Right lobe of liver (tissue), 6 donors: ENCODE measurements around the gene SLC25A42. TPM values are rescaled to one million over a fixed set of nuclear protein-coding genes. Genes with fewer than 3 reads are reported as not detected.
A peak's percentile ranks its signal among the peaks of the same experiment; 100 is the strongest.

Source experiments
- ATAC-seq, 4 donors: fragments of 200-7000 bp; cut with Tn5 transposase; one replicate each; pipeline ENCODE4 v1.9.1; 2020; ENCODE audit warnings: mild to moderate bottlenecking in 4 of 4, moderate library complexity in 4 of 4
- DNase-seq, 3 donors: peaks; one replicate each; pipeline ENCODE4 v3.0.0-alpha.2; 2020
- H3K27ac ChIP-seq, 3 donors: fragments of 200-600 bp; one replicate each; pipeline ENCODE4 v1.8.0; 2022
- H3K27me3 ChIP-seq, 2 donors: fragments of 200-600 bp; one replicate each; pipeline ENCODE4 v1.8.0; 2022
- H3K36me3 ChIP-seq, 4 donors: fragments of 200-600 bp; sonication (generic) in 1 of 4; one replicate each; pipeline versions ENCODE4 v1.5.1 to v1.8.0; 2017 to 2022; ENCODE audit warnings: control low read depth in 1 of 4
- H3K4me1 ChIP-seq, 4 donors: fragments of 200-600 bp; sonication (generic) in 1 of 4; one replicate each; pipeline versions ENCODE4 v1.5.1 to v1.8.0; 2017 to 2022; ENCODE audit warnings: control low read depth in 1 of 4
- H3K4me3 ChIP-seq, 3 donors: fragments of 200-600 bp; one replicate each; pipeline ENCODE4 v1.8.0; 2022
- H3K9me3 ChIP-seq, 4 donors: fragments of 200-600 bp; sonication (generic) in 1 of 4; one replicate each; pipeline versions ENCODE4 v1.5.1 to v1.8.0; 2017 to 2022; ENCODE audit warnings: control low read depth in 1 of 4
- CTCF ChIP-seq, 4 donors: fragments of 200-600 bp in 3 of 4; fragments of 450-650 bp in 1 of 4; IDR thresholded peaks; one replicate each; pipeline versions ENCODE4 v1.5.1 to v1.8.0; 2016 to 2022; ENCODE audit warnings: antibody characterized with exemption in 4 of 4, mild to moderate bottlenecking in 2 of 4
- POLR2A ChIP-seq: fragments of 450-650 bp; IDR thresholded peaks from one replicate; pipeline ENCODE4 v1.6.1; 2017; ENCODE audit warnings: antibody characterized with exemption, mild to moderate bottlenecking
- WGBS: methylation state at CpG from one replicate; pipeline ENCODE4 v1.1.6; 2018; ENCODE audit warnings: low coverage, low lambda C conversion rate; ENCODE audit not compliant: insufficient coverage; ENCODE audit errors: missing lambda C conversion rate; 5-methylcytosine and 5-hydroxymethylcytosine counted together
- intact Hi-C, 2 donors: fragments of 100-400 bp; cut with DNase I; formaldehyde crosslinking; loops; one replicate each; pipeline versions ENCODE4 v1.11.2 to v1.14.1; 2022
- total RNA-seq, 6 experiments: library from RNA; depleted of rRNA in 2 of 6; stranded (reverse); fragments of >200 nt in 2 of 6; fragmentation: NEBNext Ultra II Directional in 3 of 6; extraction: Animal tissue kit (Norgen Biotek cat#: 25700) in 3 of 6; gene quantifications; one replicate each; pipeline versions ENCODE4 v1.1.0 to v1.2.4, GENCODE V29; 2016 to 2023
- donor health status: DM: no; HTN: yes; CAD: no.
- donor health status: DM: no; HTN: no; CAD: no.
- donor health status: DM: no; HTN: no; CAD: no.
- donor health status: DM: no; HTN: yes; CAD: no.
- donor health status: DM: no; HTN: yes; CAD: no.

The SLC25A42 gene
- total RNA-seq, 6 experiments from 2014 or later = 20.7 to 80.7 (median 69.7) TPM

- peak; percentile 71 to 80 (median 75) for ATAC-seq
- H3K4me1 ChIP-seq = peaks cover 0 to 19% (median 6%) of the 10 kb centered on the region in 4 donors
- WGBS = 70% methylated on average over 6 of the region's 20 CpGs
- no peaks in the 10 kb centered on the region for H3K27me3 ChIP-seq
- intact Hi-C loops = loop anchor here (10.0 kb wide), 1 partner anchor 63 kb away; no protein-coding TSS in a partner anchor
- peak; percentile 89 to 97 (median 95) for DNase-seq
- peak overlapping the region in 2 of 3 donors; percentile 44 to 60 for H3K4me3 ChIP-seq
- H3K27ac ChIP-seq = peak overlapping the region; percentile 63 to 97 (median 81)
- TF ChIP-seq CTCF (IDR thresholded peaks at IDR 0.05) (peak in 2 of 4 donors; percentile 6 to 9), POLR2A (peak; percentile 70)
- peaks cover 0 to 15% (median 5%) of the 10 kb centered on the region in 4 donors for H3K36me3 ChIP-seq
- no peaks in the 10 kb centered on the region for H3K9me3 ChIP-seq
These were observed 12.1 kb upstream of the SLC25A42 start for GRCh38 chr19:19051478-19052213.

DNA sequence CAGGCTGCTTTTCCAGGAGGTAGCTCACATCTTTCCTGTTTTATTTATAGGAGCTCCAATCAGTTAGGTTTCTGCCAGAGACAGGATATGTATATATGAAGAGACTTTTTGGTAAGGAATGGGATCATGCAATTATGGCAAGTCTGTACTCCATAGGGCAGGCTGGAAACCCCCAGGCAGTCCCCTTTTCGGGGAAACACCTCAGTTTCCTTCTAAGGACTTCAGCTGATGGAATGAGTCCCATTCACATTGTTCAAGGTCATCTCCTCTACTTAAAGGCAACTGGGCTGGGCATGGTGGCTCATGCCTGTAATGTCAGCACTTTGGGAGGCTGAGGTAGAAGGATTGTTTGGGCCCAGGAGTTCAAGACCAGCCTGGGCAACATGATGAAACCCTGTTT is 10.9 kb upstream of the SLC25A42 start:
- Histone ChIP-seq H3K4me1 (peaks cover 0 to 32% (median 7%) of the 10 kb centered on the region in 4 donors), H3K4me3 (peak overlapping the region; percentile 27 to 60 (median 44)), H3K27ac (peak overlapping the region in 2 of 3 donors; percentile 81 to 97), H3K27me3 (no peaks in the 10 kb centered on the region), H3K36me3 (peaks cover 0 to 15% (median 7%) of the 10 kb centered on the region in 4 donors), H3K9me3 (no peaks in the 10 kb centered on the region)
- WGBS = 38% methylated on average over 1 of the region's 1 CpG
- ATAC-seq (no peak), DNase-seq (no peak)
- intact Hi-C loops = loop anchor here (10.0 kb wide), 1 partner anchor 62 kb away; no protein-coding TSS in a partner anchor
- no peak for TF ChIP-seq CTCF (IDR thresholded peaks at IDR 0.05)
- TF ChIP-seq POLR2A = no peak

- peak; percentile 83 to 86 (median 86) for DNase-seq
- WGBS = 60% methylated on average over 6 of the region's 25 CpGs
- peaks cover 0 to 15% (median 7%) of the 10 kb centered on the region in 4 donors for H3K36me3 ChIP-seq
- H3K4me1 ChIP-seq = peaks cover 0 to 37% (median 7%) of the 10 kb centered on the region in 4 donors
- H3K27me3 ChIP-seq = no peaks in the 10 kb centered on the region
- TF ChIP-seq POLR2A = peak; percentile 47
- TF ChIP-seq CTCF (IDR thresholded peaks at IDR 0.05) = peak; percentile 75 to 86 (median 84)
- peak overlapping the region in 2 of 3 donors; percentile 44 to 60 for H3K4me3 ChIP-seq
- intact Hi-C loops = loop anchor here (10.0 kb wide), 1 partner anchor 61 kb away; no protein-coding TSS in a partner anchor
- ATAC-seq = peak; percentile 72 to 79 (median 76)
- H3K27ac ChIP-seq = peak overlapping the region in 2 of 3 donors; percentile 81 to 97
- H3K9me3 ChIP-seq = no peaks in the 10 kb centered on the region
These were observed 10.1 kb upstream of the SLC25A42 start for GRCh38 chr19:19053508-19054314.

DNA sequence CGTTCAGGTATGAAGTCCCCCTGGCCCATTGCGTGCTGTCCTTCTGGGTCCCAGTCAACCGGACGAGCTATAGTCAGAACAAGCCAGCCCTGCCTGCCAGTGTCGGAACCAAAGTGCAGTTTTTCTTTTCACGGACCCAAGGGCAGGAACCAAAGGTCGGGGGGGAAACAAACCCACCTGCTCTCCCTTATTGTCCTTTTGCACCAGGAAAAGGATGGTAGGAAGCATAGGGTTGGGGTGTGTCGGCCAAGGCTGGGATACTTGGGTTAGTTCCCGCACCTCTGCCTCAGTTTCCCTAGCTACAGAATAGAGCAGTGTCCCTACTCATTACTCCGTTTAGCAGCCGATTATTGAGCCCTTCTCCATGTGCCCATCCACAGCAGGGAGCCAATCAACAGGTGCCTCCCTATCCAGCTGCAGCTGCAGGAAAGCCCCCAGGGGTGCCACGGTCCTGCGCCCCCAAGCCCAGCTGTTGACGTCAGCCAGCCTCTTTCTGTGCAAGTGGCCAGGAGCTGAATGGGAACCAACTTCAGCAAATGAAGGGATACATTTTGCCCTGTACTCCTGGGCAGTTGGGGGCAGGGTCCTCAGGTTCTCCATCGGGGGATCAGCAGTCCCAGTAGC is 9.4 kb upstream of the SLC25A42 start:
- TF ChIP-seq POLR2A (no peak), CTCF (IDR thresholded peaks at IDR 0.05) (no peak)
- H3K4me1 ChIP-seq = peaks cover 0 to 44% (median 9%) of the 10 kb centered on the region in 4 donors
- intact Hi-C loops = loop anchor here (10.0 kb wide), 1 partner anchor 60 kb away; no protein-coding TSS in a partner anchor
- H3K27me3 ChIP-seq = no peaks in the 10 kb centered on the region
- H3K9me3 ChIP-seq = no peaks in the 10 kb centered on the region
- 12% methylated on average over 4 of the region's 15 CpGs for WGBS
- peaks cover 0 to 15% (median 7%) of the 10 kb centered on the region in 4 donors for H3K36me3 ChIP-seq
- ATAC-seq (peak in 1 of 4 donors; percentile 4), DNase-seq (no peak)
- H3K27ac ChIP-seq = peak overlapping the region in 1 of 3 donors; percentile 57
- peak overlapping the region in 1 of 3 donors; percentile 44 for H3K4me3 ChIP-seq
